T47D (cell line): ENCODE results near the gene YBEY.

Experiments
- DNase-seq, 2 experiments: peaks; one replicate each; pipeline versions ENCODE4 v3.0.0 to v3.0.0-alpha.2; 2011 to 2012; ENCODE audit warnings: low read depth in 1 of 2, low spot score in 1 of 2
- JUND ChIP-seq: IDR thresholded peaks from 2 replicates; pipeline ENCODE4 v1.6.1; 2012; ENCODE audit warnings: low read depth
- in situ Hi-C: cut with HindIII; loops from 2 replicates; pipeline ENCODE4 v1.10.0; 2016; ENCODE audit warnings: low sequenced_read_pairs, low pct_unique_long_range_greater_than_20kb

YBEY gene

DNA sequence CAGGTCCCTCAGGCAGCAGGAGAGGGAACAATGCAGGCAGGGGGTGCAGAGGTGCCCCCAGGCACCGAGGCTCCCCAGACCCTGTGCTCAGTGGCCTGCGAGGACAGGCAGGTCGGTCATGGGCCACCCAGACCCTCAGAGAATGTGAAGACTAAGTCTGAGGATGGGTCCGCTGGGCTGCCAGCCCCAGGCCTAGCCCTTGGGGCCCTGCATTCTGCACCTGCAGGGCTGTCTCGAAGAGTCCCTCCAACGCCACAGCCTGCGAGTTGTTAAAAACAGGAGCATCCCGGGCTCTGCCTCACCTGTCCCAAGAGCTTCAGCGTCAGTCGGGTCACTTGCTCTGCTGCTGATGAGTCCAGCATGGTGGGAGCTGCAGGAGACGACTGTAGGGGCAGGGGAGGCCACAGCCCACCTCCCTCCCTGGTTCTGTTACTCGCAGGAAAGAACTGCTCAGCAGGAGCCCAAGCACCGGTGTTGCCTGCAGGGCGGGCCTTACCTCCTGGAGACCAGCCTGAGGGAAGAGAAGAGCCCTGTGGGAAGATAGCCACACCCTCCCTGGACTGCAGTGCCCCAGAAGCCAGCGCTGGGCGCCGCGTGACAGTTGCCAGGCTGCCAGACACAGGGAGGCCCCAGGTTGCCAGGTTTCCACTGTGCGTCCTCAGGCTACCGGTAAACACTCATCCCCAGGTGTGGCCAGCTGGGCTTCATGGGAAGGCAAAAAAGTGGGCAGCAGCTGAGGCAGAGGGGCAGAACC lies 31.7 kb downstream of the YBEY start:
- in situ Hi-C loops: no loop called here
- peak in 1 of 2 experiments; percentile 65 for DNase-seq

DNA sequence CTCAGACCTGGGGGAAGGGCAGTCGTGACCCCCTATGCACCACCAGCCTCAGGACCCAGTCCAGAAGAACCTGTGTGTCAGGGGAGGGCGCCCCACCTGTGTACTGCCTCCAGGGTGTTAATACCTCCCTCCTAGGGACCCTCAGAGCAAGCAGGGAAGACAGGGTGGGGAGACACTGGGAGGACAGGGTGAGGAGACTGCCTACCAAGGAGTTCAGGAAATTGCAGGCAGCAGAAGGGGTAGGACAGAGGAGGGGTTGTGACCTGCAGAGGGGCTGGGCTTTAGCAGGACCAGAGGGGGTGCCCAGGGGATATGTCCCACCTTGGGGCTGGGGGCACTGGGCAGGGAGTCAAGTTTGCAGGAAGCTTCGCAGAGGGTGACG lies 32.3 kb downstream of the YBEY start:
- no peak for DNase-seq
- no peak for TF ChIP-seq JUND
- in situ Hi-C loops: no loop called here

More for the DNA sequence above, 31.7 kb downstream of the YBEY start:
- TF ChIP-seq JUND: no peak

DNA sequence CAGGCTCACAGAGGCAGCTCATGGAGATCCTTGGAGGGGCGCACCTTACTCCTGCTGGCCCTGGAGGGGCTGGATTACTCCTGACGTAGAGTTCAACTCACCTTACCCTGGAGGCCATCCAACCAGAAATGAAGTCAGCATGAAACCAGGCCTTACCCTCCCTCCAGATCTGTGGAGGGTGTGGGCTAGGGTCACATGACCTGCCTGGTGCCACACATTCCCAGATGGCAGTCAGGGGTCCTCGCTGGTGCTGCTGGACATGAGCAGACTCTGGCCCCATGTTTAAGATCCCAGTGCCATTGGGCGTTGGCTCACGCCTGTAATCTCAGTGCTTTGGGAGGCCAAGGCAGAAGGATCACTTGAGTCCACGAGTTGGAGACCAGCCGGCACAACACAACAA lies 33.0 kb downstream of the YBEY start:
- DNase-seq: no peak
- in situ Hi-C loops: no loop called here

DNA sequence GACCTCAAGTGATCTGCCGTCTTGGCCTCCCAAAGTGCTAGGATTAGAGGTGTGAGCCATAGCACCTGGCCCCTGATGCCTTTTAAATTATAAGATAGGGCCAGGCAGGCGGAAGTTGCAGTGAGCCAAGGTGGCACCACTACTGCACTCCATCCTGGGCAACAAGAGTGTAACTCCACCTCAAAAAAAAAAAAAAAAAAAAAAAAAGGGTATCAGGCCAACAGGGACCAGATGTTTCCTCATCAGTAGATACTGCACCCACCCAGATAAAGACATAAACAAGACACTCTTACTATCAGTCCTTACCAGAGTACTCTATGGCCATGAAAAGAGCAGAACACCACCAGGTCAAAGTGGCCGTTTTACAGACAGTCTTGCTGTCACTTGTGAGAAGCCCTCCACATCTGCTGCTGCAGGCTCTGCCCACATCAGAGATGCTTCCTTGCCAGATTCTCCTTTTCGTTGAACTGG lies 34.2 kb downstream of the YBEY start:
- DNase-seq: no peak
- in situ Hi-C loops: no loop called here
- no peak for TF ChIP-seq JUND

More for the DNA sequence above, 33.0 kb downstream of the YBEY start:
- TF ChIP-seq JUND: no peak

DNA sequence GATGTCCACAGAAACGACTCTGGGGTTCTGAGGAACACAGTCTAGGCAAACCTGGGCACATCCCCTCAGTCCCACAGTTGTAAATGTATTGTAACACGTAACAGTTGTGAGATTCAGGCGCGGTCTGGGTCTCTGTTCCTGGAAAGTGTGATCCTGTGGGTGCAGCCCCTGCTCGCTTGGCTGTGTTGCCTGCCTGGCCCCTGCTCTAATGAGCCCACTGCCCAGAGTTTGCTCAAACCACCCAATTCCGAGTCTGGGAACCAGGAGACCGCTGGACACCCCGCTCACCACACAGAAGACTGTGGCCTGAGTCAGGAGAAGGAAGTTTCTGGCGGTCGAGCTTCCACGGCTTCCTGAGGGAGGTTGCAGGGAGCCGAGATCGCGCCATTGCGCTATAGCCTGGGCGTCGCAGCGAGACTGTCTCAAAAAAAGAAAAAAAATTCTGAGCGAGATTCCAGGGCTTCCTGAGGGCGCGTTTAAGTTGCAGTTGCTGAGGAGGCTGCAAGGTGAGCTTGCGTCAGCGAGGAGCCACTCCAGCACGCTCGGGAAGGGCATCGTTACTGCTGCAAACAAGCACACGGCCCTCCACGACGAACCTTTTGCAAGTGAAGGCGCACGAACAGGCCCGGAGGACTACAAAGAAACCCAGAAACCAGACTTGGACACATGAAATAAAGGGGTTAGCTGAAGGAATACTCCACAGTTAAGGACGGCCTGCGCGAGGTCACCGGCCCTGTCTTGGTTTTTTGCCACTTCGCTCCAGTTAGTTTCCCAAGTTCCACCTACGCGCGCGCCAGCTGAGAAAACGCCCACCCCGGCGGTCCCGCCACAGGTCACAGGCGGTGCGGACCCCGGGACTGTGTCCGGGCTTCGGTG lies 36.4 kb downstream of the YBEY start:
- no peak for TF ChIP-seq JUND
- DNase-seq: peak in 1 of 2 experiments; percentile 28
- in situ Hi-C loops: no loop called here

DNA sequence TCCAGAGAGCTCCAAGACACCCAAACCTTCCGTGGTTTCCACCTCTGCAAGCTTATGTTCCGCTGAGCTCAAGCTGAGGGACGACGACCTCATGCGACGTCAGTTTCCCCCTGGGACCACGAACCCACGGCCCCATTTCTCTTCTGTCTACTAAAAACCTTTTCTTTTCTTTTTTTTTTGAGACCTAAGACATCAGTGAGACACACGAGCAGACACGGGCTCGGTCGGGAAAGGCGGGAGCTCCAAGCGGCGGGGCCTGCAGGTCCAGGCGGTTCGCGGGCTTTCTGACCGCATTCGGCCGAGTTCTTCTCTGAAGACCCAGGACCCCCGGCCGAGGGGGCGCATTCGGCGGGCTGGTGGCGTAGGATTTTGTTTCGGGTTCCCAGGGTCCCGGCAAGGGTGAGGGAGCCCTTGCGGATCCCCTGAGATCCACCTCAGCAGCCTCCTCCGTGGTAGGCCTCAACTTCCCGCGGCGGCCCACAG lies 37.1 kb downstream of the YBEY start:
- in situ Hi-C loops: no loop called here
- no peak for DNase-seq
- TF ChIP-seq JUND: no peak

DNA sequence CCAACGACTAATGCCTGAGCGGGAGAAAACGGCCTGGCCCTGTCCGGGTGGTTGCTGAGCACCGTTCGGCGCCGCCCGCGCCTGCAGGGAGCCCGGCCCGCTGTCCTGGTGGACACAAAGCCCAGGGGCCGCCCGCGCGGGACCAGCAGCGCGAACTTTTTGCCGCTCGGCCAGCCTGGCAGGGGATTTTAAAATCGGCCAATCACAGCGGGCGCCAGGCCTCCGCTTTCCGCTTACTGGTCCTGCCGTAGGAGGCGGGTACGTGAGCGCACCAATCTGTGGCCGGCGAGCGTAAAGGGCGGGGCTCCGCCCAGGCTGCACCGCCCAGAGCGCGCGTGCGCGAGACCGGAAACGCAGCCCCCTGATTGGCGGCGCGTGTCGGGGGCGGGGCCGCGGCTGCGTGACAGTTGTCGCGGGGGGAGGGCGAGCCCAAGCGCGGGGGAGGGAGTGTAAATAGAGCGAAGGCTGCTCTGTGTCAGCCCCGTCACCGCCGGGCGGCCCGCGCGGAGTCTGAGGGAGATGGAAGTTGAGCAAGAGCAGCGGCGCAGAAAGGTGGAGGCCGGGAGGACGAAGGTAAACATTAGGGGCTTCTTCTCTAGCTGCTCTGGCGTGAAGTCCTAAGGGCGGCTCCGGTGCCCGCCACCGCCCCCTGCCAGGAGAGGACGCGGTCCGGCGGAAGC lies 37.7 kb downstream of the YBEY start, which contains the start of the genes C21orf58 and PCNT:
TSS of gene C21orf58 (minus strand) at position 161 of the 680 bp plus-strand sequence. CDS start 1,132 bp downstream, outside the sequence.
TSS of gene PCNT (plus strand) at position 447 of the 680 bp plus-strand sequence. CDS start at position 520, 73 bp downstream.
- DNase-seq: peak; percentile 99
- no peak for TF ChIP-seq JUND
- in situ Hi-C loops: no loop called here

DNA sequence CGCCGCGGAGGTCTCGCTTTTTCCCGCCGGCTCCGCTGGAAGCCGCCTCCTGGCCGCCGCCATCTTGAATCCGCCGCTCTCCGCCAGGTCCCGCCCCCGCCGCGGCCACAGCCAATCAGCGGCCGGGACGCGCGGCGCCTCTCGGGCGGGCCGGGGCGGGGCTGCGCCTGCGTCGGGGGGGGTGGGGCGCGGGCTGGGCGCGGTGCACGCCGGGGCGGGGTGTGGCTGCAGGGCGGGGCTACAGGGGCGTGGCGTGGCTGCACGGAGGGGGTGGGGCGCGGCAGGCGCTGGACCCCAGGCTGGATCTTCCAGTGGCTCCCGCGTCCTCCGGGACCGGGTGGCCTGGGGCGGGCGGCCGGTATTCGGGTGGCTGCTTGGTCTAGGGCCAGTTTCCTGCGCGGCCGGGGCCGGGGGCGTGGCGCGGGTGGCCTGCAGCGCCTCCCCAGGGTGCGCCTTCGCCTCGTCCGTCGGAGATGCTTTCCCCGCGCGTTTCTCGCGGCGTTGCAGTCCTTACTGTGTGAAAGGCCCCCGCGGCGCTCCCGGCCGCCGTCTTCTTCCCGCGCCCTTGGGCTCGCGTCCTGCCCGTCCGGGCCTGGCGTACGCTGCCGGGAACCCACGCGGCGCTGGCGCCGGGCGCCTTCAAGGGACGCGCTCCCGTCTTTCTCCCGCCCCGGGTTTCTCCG lies 38.4 kb downstream of the YBEY start:
- no peak for TF ChIP-seq JUND
- DNase-seq: peak; percentile 86 to 90
- in situ Hi-C loops: no loop called here

DNA sequence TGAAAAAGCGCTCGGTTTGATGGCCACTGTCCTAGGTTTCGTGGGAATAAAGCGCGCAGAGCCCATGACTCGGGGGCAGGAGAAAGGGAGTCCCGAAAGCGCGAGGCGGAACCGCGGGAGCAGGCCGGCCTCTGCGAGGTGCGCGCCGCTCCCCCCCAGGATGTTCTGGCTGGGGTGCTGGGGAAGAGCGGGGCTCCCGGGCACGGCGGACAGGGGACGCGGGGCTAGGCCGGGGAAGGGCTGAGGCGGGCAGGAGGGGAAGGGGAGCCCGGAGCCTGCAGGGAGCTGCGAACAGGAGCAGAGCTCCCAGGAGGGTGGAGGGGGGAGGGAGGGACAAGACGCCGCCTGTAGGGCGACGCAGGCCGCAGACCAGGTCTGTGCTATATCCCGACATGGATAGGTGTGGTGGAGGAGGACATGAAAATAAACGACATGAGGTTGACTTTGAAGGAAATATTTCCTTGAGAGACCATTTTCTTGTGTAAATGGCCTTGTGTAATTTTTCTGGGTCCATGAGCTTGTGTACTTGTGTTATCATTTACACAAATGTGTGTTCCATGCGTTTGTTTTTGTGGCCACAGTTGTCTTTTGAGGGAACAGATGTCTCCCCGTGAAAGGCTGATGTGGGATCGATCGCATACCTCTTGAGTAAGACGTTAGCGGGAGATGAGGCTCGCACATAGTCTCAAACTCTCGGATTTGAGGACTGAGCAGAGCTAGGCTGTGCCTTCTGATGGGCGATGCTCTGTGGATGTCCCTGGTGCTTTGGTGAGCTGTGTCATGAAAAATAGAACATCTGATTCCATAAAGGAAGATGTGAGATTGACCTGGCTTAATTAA lies 39.2 kb downstream of the YBEY start:
- in situ Hi-C loops: no loop called here
- TF ChIP-seq JUND: no peak
- DNase-seq: peak; percentile 70 to 79

DNA sequence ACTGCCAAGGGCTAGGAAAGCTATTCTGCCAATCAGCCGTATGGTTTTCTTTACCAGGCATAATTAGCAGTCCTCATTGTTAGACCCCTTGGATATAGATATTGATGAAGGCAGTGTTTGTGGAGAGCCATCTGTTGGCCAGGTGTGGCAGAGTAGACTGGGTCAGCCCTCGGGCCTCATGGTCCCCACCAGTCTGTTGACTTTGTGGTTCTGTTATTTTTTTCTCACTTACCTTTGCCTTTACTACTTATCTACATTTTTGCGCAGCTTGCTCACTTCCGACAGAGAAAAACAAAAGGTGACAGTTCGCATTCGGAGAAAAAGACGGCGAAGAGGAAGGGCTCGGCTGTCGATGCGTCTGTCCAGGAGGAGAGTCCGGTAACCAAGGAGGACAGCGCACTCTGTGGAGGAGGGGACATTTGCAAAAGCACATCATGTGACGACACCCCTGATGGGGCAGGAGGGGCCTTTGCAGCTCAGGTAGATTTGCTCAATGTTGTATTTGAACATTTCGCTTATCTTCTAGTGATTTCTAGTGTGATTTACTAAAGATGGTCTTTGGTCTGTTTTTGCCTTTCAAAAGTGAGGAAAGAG lies 40.1 kb downstream of the YBEY start:
- in situ Hi-C loops: no loop called here
- no peak for TF ChIP-seq JUND
- peak in 1 of 2 experiments; percentile 39 for DNase-seq

DNA sequence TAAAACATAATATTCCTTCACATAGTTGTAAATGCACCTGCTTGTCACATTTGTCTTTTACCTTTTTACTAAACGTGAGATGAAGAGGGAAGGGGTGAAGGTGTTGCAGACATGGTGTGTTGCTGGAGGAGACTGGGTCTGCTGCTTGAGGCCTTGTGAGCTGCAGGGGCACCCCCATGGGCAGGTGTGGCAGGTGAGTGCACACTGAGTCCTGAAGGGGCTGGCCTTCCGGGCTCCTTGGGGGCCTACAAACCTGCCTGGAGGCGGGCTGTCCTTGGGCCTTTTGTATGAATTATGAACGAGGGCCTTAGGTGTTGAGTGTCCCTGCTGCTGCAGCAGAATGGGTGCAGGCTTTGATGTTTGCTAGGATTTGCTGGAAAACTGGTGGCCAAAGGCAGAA lies 41.6 kb downstream of the YBEY start:
- in situ Hi-C loops: no loop called here
- no peak for TF ChIP-seq JUND
- DNase-seq: no peak
